ENCODE measurements around the gene QRICH2.

Gene QRICH2

GRCh38 chr17:76345377-76345974 lies 37.4 kb upstream of the QRICH2 start:
- H3K4me3 ChIP-seq (ENCODE audit: insufficient read depth, low read length, poor library complexity, severe bottlenecking) = no peak overlapping the region
- peaks cover 15% of the 10 kb centered on the region for H3K79me2 ChIP-seq (ENCODE audit: insufficient read depth, low read length)
- no peak for TF ChIP-seq CTCF (IDR thresholded peaks at IDR 0.05; ENCODE audit: insufficient read depth, low read length, poor library complexity, severe bottlenecking)
- no peak for TF ChIP-seq EZH2phosphoT487 (conservative IDR thresholded peaks at IDR 0.05; ENCODE audit: low read length)
- no peak overlapping the region for H3K27ac ChIP-seq (ENCODE audit: low read depth, low read length)
- H3K9ac ChIP-seq (ENCODE audit: low read length) = no peak overlapping the region
- no peaks in the 10 kb centered on the region for H3K27me3 ChIP-seq (ENCODE audit: low read length)
- H3K9me2 ChIP-seq (replicated peaks; ENCODE audit: insufficient read depth, low read length) = no peaks in the 10 kb centered on the region
- H3K4me2 ChIP-seq (ENCODE audit: low read depth, low read length, poor library complexity, severe bottlenecking) = no peak overlapping the region
- no peaks in the 10 kb centered on the region for H4K20me1 ChIP-seq (ENCODE audit: low read depth, low read length)
- no peaks in the 10 kb centered on the region for H3K9me3 ChIP-seq (ENCODE audit: insufficient read depth, low read length)
- H3K36me3 ChIP-seq (ENCODE audit: low read length) = 0 out of 2 replicates have a peak, but pooled peaks cover 3% of the 10 kb centered on the region
- no peak overlapping the region for H2AFZ ChIP-seq (ENCODE audit: low read depth, low read length, severe bottlenecking)
- no peaks in the 10 kb centered on the region for H3F3A ChIP-seq (ENCODE audit: insufficient read depth)

GRCh38 chr17:76343106-76343505 lies 35.0 kb upstream of the QRICH2 start:
- Histone ChIP-seq H3K4me3 (ENCODE audit: insufficient read depth, low read length, poor library complexity, severe bottlenecking) (no peak overlapping the region), H3K27ac (ENCODE audit: low read depth, low read length) (no peak overlapping the region), H3K9ac (ENCODE audit: low read length) (no peak overlapping the region)

DNA sequence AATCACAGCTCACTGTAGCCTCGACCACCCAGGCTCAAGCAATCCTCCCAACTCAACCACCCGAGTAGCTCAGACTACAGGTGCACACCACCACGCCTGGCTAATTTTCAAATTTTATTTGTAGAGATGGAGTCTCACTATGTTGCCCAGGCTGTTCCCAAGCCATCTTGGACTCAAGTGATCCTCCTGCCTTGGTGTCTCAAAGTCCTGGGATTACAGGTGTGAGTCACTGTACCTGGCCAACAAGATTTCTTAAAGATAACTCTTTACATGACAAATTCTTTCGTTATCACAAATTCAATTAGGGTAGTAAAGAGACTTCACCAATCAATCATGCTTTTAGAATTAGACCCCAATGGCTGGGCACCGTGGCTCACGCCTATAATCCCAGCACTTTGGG lies 33.2 kb upstream of the QRICH2 start:
- Histone ChIP-seq H3K27me3 (ENCODE audit: low read length) (no peaks in the 10 kb centered on the region), H3K79me2 (ENCODE audit: insufficient read depth, low read length) (0 out of 2 replicates have a peak, but pooled peaks cover 3% of the 10 kb centered on the region), H2AFZ (ENCODE audit: low read depth, low read length, severe bottlenecking) (no peak overlapping the region), H3F3A (ENCODE audit: insufficient read depth) (no peaks in the 10 kb centered on the region), H3K9me2 (replicated peaks; ENCODE audit: insufficient read depth, low read length) (no peaks in the 10 kb centered on the region), H3K9ac (ENCODE audit: low read length) (no peak overlapping the region), H3K9me3 (ENCODE audit: insufficient read depth, low read length) (no peaks in the 10 kb centered on the region), H3K4me3 (ENCODE audit: insufficient read depth, low read length, poor library complexity, severe bottlenecking) (no peak overlapping the region), H3K4me2 (ENCODE audit: low read depth, low read length, poor library complexity, severe bottlenecking) (no peak overlapping the region), H3K27ac (ENCODE audit: low read depth, low read length) (no peak overlapping the region), H4K20me1 (ENCODE audit: low read depth, low read length) (no peaks in the 10 kb centered on the region), H3K36me3 (ENCODE audit: low read length) (no peaks in the 10 kb centered on the region)
- no peak for TF ChIP-seq EZH2phosphoT487 (conservative IDR thresholded peaks at IDR 0.05; ENCODE audit: low read length)
- no peak for TF ChIP-seq CTCF (IDR thresholded peaks at IDR 0.05; ENCODE audit: insufficient read depth, low read length, poor library complexity, severe bottlenecking)

More at GRCh38 chr17:76343106-76343505, 35.0 kb upstream of the QRICH2 start:
- TF ChIP-seq CTCF (IDR thresholded peaks at IDR 0.05; ENCODE audit: insufficient read depth, low read length, poor library complexity, severe bottlenecking) (no peak), EZH2phosphoT487 (conservative IDR thresholded peaks at IDR 0.05; ENCODE audit: low read length) (no peak)
- 0 out of 2 replicates have a peak, but pooled peaks cover 3% of the 10 kb centered on the region for H3K36me3 ChIP-seq (ENCODE audit: low read length)
- H4K20me1 ChIP-seq (ENCODE audit: low read depth, low read length) = no peaks in the 10 kb centered on the region
- H3K79me2 ChIP-seq (ENCODE audit: insufficient read depth, low read length) = 0 out of 2 replicates have a peak, but pooled peaks cover 2% of the 10 kb centered on the region
- H3K9me3 ChIP-seq (ENCODE audit: insufficient read depth, low read length) = no peaks in the 10 kb centered on the region
- no peaks in the 10 kb centered on the region for H3K9me2 ChIP-seq (replicated peaks; ENCODE audit: insufficient read depth, low read length)
- H3K4me2 ChIP-seq (ENCODE audit: low read depth, low read length, poor library complexity, severe bottlenecking) = no peak overlapping the region
- H3K27me3 ChIP-seq (ENCODE audit: low read length) = no peaks in the 10 kb centered on the region
- H2AFZ ChIP-seq (ENCODE audit: low read depth, low read length, severe bottlenecking) = no peak overlapping the region
- no peaks in the 10 kb centered on the region for H3F3A ChIP-seq (ENCODE audit: insufficient read depth)
